Heart left ventricle (tissue), 13 donors: ENCODE data around the gene WNT7A.
"Not testable (repeated sequence)": the region's sequence is repeated elsewhere in the genome, so short reads cannot be mapped to it uniquely, and the experiment has no call there.

ENCODE experiments used
- POLR2A ChIP-seq, 2 donors: fragments of 450-650 bp; IDR thresholded peaks; one replicate each; pipeline ENCODE4 v1.6.1; 2017; ENCODE audit warnings: antibody characterized with exemption in 2 of 2, mild to moderate bottlenecking in 2 of 2, moderate library complexity in 2 of 2
- TF ChIP-seq, protein P1 (sequence below), 12 donors: fragments of 200-600 bp; sonication (generic) in 4 of 12; IDR thresholded peaks; one replicate each; pipeline versions ENCODE4 v1.5.0 to v1.8.0; 2018 to 2022; ENCODE audit warnings: antibody characterized with exemption in 12 of 12, mild to moderate bottlenecking in 5 of 12
- donor health status: ischemic (EF 13 %, LVEDD 7.1; RV severe dilation, severe dysfunction).
- donor health status: DM: no; HTN: yes; CAD: no.
- donor health status: DM: no; HTN: no; CAD: no.
- donor health status: ischemic (EF 25% LVEDD 6.9; RV normal size, moderate dysfunction).
- donor health status: ischemic (EF 25% LVEDD 5.7; RV mildly dilated, moderate dysfunction).
- donor health status: ischemic (EF 35%, LVEDD 5.7; RV mildly dilated, moderate dysfunction).
- donor health status: nonischemic (EF 11% LVEDD 7.7; RV severe dilation, severe dysfunction).
- donor health status: DM: yes; HTN: yes; CAD: no.
- donor health status: PGD.
- donor health status: ischemic (EF 29% LVEDD 5.4; RV normal size, mild dysfunction).
- donor health status: nonischemic (EF 23%, LVEDD 6.1; RV moderate dilation, normal function).

DNA sequence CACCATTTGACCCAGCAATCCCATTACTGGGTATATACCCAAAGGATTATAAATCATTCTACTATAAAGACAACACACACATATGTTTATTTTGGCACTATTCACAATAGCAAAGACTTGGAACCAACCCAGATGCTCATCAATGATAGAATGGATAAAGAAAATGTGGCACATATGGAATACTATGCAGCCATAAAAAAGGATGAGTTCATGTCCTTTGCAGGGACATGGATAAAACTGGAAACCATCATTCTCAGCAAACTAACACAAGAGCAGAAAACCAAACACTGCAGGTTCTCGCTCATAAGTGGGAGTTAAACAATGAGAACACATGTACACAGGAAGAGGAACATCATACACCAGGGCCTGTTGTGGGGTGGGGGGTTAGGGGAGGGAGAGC, 48.9 kb upstream of the WNT7A start:
- TF ChIP-seq, protein P1, sequence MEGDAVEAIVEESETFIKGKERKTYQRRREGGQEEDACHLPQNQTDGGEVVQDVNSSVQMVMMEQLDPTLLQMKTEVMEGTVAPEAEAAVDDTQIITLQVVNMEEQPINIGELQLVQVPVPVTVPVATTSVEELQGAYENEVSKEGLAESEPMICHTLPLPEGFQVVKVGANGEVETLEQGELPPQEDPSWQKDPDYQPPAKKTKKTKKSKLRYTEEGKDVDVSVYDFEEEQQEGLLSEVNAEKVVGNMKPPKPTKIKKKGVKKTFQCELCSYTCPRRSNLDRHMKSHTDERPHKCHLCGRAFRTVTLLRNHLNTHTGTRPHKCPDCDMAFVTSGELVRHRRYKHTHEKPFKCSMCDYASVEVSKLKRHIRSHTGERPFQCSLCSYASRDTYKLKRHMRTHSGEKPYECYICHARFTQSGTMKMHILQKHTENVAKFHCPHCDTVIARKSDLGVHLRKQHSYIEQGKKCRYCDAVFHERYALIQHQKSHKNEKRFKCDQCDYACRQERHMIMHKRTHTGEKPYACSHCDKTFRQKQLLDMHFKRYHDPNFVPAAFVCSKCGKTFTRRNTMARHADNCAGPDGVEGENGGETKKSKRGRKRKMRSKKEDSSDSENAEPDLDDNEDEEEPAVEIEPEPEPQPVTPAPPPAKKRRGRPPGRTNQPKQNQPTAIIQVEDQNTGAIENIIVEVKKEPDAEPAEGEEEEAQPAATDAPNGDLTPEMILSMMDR (IDR thresholded peaks at IDR 0.05): not testable (repeated sequence)
- not testable (repeated sequence) for TF ChIP-seq POLR2A (IDR thresholded peaks at IDR 0.05)
